Endothelial cell of umbilical vein (primary cell): ENCODE results near the gene TSPAN1. TPM values are rescaled to one million over a fixed set of nuclear protein-coding genes. Genes with fewer than 3 reads are reported as not detected.

Source experiments
- BruUV-seq: library from RNA; stranded (reverse); fragments of 400-500 nt; replicated peaks from 2 replicates; lab custom pipeline; 2021; lab: Mats Ljungman, UMichigan
- CTCF ChIA-PET: fragments of 300-600, 350-600 bp; sonication (Branson Sonifier 250); formaldehyde crosslinking; loops from one replicate; lab custom pipeline; 2021; ENCODE audit warnings: antibody characterized with exemption, inconsistent platforms; lab: Charles Lee
- POLR2A ChIA-PET: fragments of 300-600, 350-600 bp; sonication (Branson Sonifier 250); formaldehyde crosslinking; loops from one replicate; lab custom pipeline; 2021; ENCODE audit warnings: antibody characterized with exemption, inconsistent platforms; lab: Charles Lee
- DNase-seq: peaks from one replicate; pipeline ENCODE4 v3.0.0-alpha.2; 2011; ENCODE audit warnings: low read depth, low spot score
- FAIRE-seq: peaks from 2 replicates; lab custom pipeline; 2011; peaks lifted over from hg19 to GRCh38; lab: Jason Lieb, UNC
- H2AFZ ChIP-seq: 2 replicates; pipeline ENCODE4 v1.6.0; 2012; ENCODE audit warnings: low read depth, low read length, control low read depth, inconsistent platforms
- H3K27ac ChIP-seq: 2 replicates; pipeline ENCODE4 v1.5.1; 2011; ENCODE audit warnings: low read depth, mild to moderate bottlenecking, control low read depth, low read length, moderate library complexity; ENCODE audit not compliant: insufficient read depth
- H3K27me3 ChIP-seq, 2 experiments: 2 replicates each; pipeline versions ENCODE4 v1.6.0 to v1.6.1; 2011; ENCODE audit warnings: low read length in 2 of 2, mixed read lengths in 1 of 2; ENCODE audit not compliant: control insufficient read depth in 2 of 2, insufficient read depth in 2 of 2
- H3K36me3 ChIP-seq, 2 experiments: 2 replicates in 1 of 2; 3 replicates in 1 of 2; pipeline ENCODE4 v1.5.1; 2011; ENCODE audit warnings: low read length in 2 of 2, mild to moderate bottlenecking in 1 of 2, moderate library complexity in 1 of 2; ENCODE audit not compliant: control insufficient read depth in 2 of 2, insufficient read depth in 2 of 2; ENCODE audit errors: extremely low read depth in 1 of 2
- H3K4me1 ChIP-seq: 3 replicates; pipeline ENCODE4 v1.5.1; 2011; ENCODE audit warnings: mild to moderate bottlenecking, low read length; ENCODE audit not compliant: control insufficient read depth, insufficient read depth; ENCODE audit errors: extremely low read depth
- H3K4me2 ChIP-seq: 2 replicates; pipeline ENCODE4 v1.6.1; 2011; ENCODE audit warnings: low read length, control low read depth, mixed read lengths; ENCODE audit not compliant: insufficient read depth
- H3K4me3 ChIP-seq, 3 experiments: fragments of 200-600 bp in 1 of 3; sonication (generic), shearing (Covaris generic) in 1 of 3; replicated peaks in 1 of 3; 2 replicates each; pipeline ENCODE4 v1.5.1; 2011 to 2016; ENCODE audit warnings: control low read depth in 3 of 3, low read length in 3 of 3, mild to moderate bottlenecking in 2 of 3, inconsistent platforms in 1 of 3, low read depth in 1 of 3, moderate library complexity in 1 of 3; ENCODE audit not compliant: insufficient read depth in 1 of 3
- H3K79me2 ChIP-seq: 2 replicates; pipeline ENCODE4 v1.6.0; 2012; ENCODE audit warnings: low read length, inconsistent platforms; ENCODE audit not compliant: control insufficient read depth, insufficient read depth
- H3K9ac ChIP-seq: replicated peaks from 2 replicates; pipeline ENCODE3; 2011; ENCODE audit warnings: low read length, control low read depth; ENCODE audit not compliant: insufficient read depth; ENCODE audit errors: extremely low read depth
- H3K9me1 ChIP-seq: replicated peaks from 3 replicates; pipeline ENCODE4 v1.6.0; 2011; ENCODE audit warnings: mild to moderate bottlenecking, low read length; ENCODE audit not compliant: control insufficient read depth, insufficient read depth; ENCODE audit errors: extremely low read depth
- H3K9me3 ChIP-seq: replicated peaks from 2 replicates; pipeline ENCODE4 v1.5.1; 2012; ENCODE audit warnings: low read length, inconsistent platforms; ENCODE audit not compliant: control insufficient read depth, insufficient read depth
- H4K20me1 ChIP-seq: replicated peaks from 2 replicates; pipeline ENCODE3; 2011; ENCODE audit warnings: mild to moderate bottlenecking, low read length; ENCODE audit not compliant: control insufficient read depth, insufficient read depth; ENCODE audit errors: extremely low read depth
- CTCF ChIP-seq, 2 donors: IDR thresholded peaks; 1 replicate in 1 of 2; 2 replicates in 1 of 2; pipeline ENCODE4 v1.5.1; 2011; ENCODE audit warnings: low read length in 2 of 2, mild to moderate bottlenecking in 2 of 2, moderate library complexity in 2 of 2, control low read depth in 1 of 2, inconsistent platforms in 1 of 2, low read depth in 1 of 2; ENCODE audit not compliant: insufficient read depth in 1 of 2; ENCODE audit errors: extremely low read depth in 1 of 2
- EZH2 ChIP-seq: IDR thresholded peaks from 2 replicates; pipeline ENCODE4 v1.6.1; 2012; ENCODE audit warnings: borderline replicate concordance, low read depth, mild to moderate bottlenecking, moderate library complexity, low read length, inconsistent platforms; ENCODE audit not compliant: severe bottlenecking
- FOS ChIP-seq: IDR thresholded peaks from 2 replicates; pipeline ENCODE4 v1.6.1; 2011; ENCODE audit warnings: mild to moderate bottlenecking, low read length, moderate library complexity, borderline replicate concordance; ENCODE audit not compliant: insufficient read depth
- GATA2 ChIP-seq: IDR thresholded peaks from 2 replicates; pipeline ENCODE4 v1.7.0; 2011; ENCODE audit warnings: low read depth, mild to moderate bottlenecking, moderate library complexity, mixed read lengths, low read length; ENCODE audit not compliant: insufficient read length, insufficient read depth
- JUN ChIP-seq: IDR thresholded peaks from 2 replicates; pipeline ENCODE4 v1.6.1; 2011; ENCODE audit warnings: borderline replicate concordance, low read depth; ENCODE audit not compliant: insufficient read length, insufficient read depth
- MAX ChIP-seq: IDR thresholded peaks from 2 replicates; pipeline ENCODE4 v1.6.1; 2011; ENCODE audit not compliant: insufficient read depth, insufficient read length
- MYC ChIP-seq: IDR thresholded peaks from one replicate; pipeline ENCODE4 v1.6.1; 2011; ENCODE audit warnings: mild to moderate bottlenecking, low read depth, low read length
- POLR2A ChIP-seq: IDR thresholded peaks from 2 replicates; pipeline ENCODE4 v1.6.1; 2012; ENCODE audit warnings: low read depth, mild to moderate bottlenecking, control low read depth, low read length
- POLR2AphosphoS5 ChIP-seq: IDR thresholded peaks from 2 replicates; pipeline ENCODE4 v1.6.1; 2012; ENCODE audit warnings: low read depth, mild to moderate bottlenecking, control low read depth, low read length, moderate library complexity; ENCODE audit not compliant: insufficient read depth
- dilution Hi-C: fragments of 300-500 bp; cut with MboI; formaldehyde crosslinking; loops from one replicate; pipeline ENCODE4 v1.15.0; 2019; ENCODE audit warnings: low sequenced_read_pairs; ENCODE audit not compliant: extremely low pct_ligation_motif_present
- intact Hi-C: fragments of 100-400 bp; cut with micrococcal nuclease; formaldehyde crosslinking; loops from one replicate; pipeline ENCODE4 v1.10.0; 2022
- polyA plus RNA-seq, 4 experiments: library from polyadenylated mRNA; depleted of rRNA in 3 of 4; stranded (reverse) in 3 of 4; unstranded in 1 of 4; fragments of >200 nt; gene quantifications; 2 replicates each; pipeline versions ENCODE4 v1.2.1 to v1.2.3, GENCODE V29; 2011 to 2012; ENCODE audit warnings: missing spikeins in 1 of 4
- total RNA-seq: library from RNA; stranded (reverse); gene quantifications from 2 replicates; pipeline ENCODE4 v1.2.3, GENCODE V29; 2021

TSPAN1 gene
- total and polyA plus RNA-seq, 2 donors (not counting 3 experiments of a cell fraction or from before 2014, with no cell fraction given) = 0.65 to 0.88 TPM

DNA sequence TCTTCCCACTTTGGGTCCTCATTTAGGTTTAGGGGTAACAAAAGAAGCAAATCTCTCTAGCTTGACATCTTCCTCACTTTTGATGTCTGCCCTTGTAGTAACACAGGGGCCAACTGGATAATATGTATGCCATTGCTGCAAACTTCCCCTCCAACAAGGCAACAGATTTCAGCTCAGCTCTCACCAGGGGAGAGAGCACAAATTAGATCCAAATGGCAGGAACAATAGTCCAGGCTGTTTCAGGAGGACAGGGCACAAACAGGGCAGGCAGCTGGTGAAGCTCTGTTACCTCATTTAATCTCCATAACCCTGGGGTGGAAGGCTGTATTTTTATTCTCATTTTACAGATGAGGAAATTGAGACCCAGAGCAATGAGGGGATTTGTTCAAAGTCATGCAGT, 38.2 kb upstream of the TSPAN1 start:
- no peak overlapping the region for H2AFZ ChIP-seq
- H3K9me1 ChIP-seq = no peaks in the 10 kb centered on the region
- H3K9me3 ChIP-seq = no peaks in the 10 kb centered on the region
- no peaks in the 10 kb centered on the region for H3K79me2 ChIP-seq
- no peak overlapping the region for H3K4me3 ChIP-seq
- no peaks in the 10 kb centered on the region for H3K36me3 ChIP-seq
- dilution Hi-C loops = no loop called here
- DNase-seq (no peak), FAIRE-seq (no peak)
- H4K20me1 ChIP-seq = no peaks in the 10 kb centered on the region
- intact Hi-C loops = no loop called here
- CTCF ChIA-PET = no interaction called here
- H3K27ac ChIP-seq = no peak overlapping the region
- POLR2A ChIA-PET = no interaction called here
- no peak overlapping the region for H3K9ac ChIP-seq
- no peak for TF ChIP-seq FOS
- TF ChIP-seq POLR2A = no peak
- TF ChIP-seq EZH2 = no peak
- no peak for TF ChIP-seq MYC
- TF ChIP-seq GATA2 = no peak
- TF ChIP-seq CTCF (IDR thresholded peaks at IDR 0.05; ENCODE audit: extremely low read depth in 1 of 2, insufficient read depth in 1 of 2, low read depth in 1 of 2, low read length in 2 of 2) = no peak
- no peak for TF ChIP-seq MAX
- TF ChIP-seq POLR2AphosphoS5 = no peak
- TF ChIP-seq JUN = no peak
- no peak overlapping the region for H3K4me2 ChIP-seq
- BruUV-seq = no TSS peak
- H3K4me1 ChIP-seq = peaks cover 19% of the 10 kb centered on the region
- no peaks in the 10 kb centered on the region for H3K27me3 ChIP-seq
